Ovary (tissue), 9 donors: ENCODE data around the gene PAFAH2. TPM values are rescaled to one million over a fixed set of nuclear protein-coding genes. Genes with fewer than 3 reads are reported as not detected.

Source experiments
- DNase-seq, 5 donors: peaks; one replicate each; pipeline ENCODE4 v3.0.0-alpha.2; 2019 to 2020
- H3K27ac ChIP-seq, 2 donors: fragments of 200-600 bp; one replicate each; pipeline versions ENCODE4 v1.5.1 to v1.8.0; 2019 to 2022
- H3K27me3 ChIP-seq: fragments of 200-600 bp; one replicate; pipeline ENCODE4 v1.8.0; 2022
- H3K36me3 ChIP-seq: fragments of 200-600 bp; sonication (generic); one replicate; pipeline ENCODE4 v1.5.1; 2019
- H3K4me1 ChIP-seq: one replicate; pipeline ENCODE4 v1.8.1; 2013; ENCODE audit warnings: mild to moderate bottlenecking, moderate library complexity; ENCODE audit not compliant: insufficient read depth
- H3K4me3 ChIP-seq: fragments of 200-600 bp; sonication (generic); one replicate; pipeline ENCODE4 v1.5.1; 2017
- H3K9me3 ChIP-seq, 2 donors: fragments of 200-600 bp in 1 of 2; sonication (generic) in 1 of 2; one replicate each; pipeline versions ENCODE4 v1.5.1 to v1.8.1; 2013 to 2019; ENCODE audit warnings: mild to moderate bottlenecking in 1 of 2, moderate library complexity in 1 of 2
- CTCF ChIP-seq, 3 donors: fragments of 450-650 bp in 2 of 3; fragments of 200-600 bp in 1 of 3; IDR thresholded peaks; one replicate each; pipeline versions ENCODE4 v1.5.1 to v1.8.0; 2016 to 2022; ENCODE audit warnings: antibody characterized with exemption in 3 of 3, mild to moderate bottlenecking in 1 of 3
- EP300 ChIP-seq: sonication (generic); formaldehyde crosslinking; IDR thresholded peaks from one replicate; pipeline ENCODE4 v1.6.1; 2017; ENCODE audit warnings: antibody characterized with exemption
- POLR2A ChIP-seq: fragments of 450-650 bp; IDR thresholded peaks from one replicate; pipeline ENCODE4 v1.6.1; 2017; ENCODE audit warnings: antibody characterized with exemption, mild to moderate bottlenecking, moderate library complexity
- WGBS, 3 donors: extraction: QIAGEN DNeasy Blood & Tissue Kit in 1 of 3; methylation state at CpG; one replicate each; pipeline versions ENCODE4 v1.1.5 to v1.1.7; 2013 to 2017; 5-methylcytosine and 5-hydroxymethylcytosine counted together
- intact Hi-C, 4 donors: fragments of 100-400 bp; cut with DNase I; formaldehyde crosslinking; loops; one replicate each; pipeline versions ENCODE4 v1.11.0 to v1.15.1; 2022 to 2023
- polyA plus RNA-seq, 2 donors: library from polyadenylated mRNA; stranded (reverse); fragments of 200-250 nt in 1 of 2; fragments of 350-450 nt in 1 of 2; fragmentation: Illumina TruSeq in 1 of 2; extraction: RNeasy Lipid Tissue Mini Kit (QIAGEN cat#74804) in 1 of 2; gene quantifications; one replicate each; pipeline ENCODE4 v1.2.3, GENCODE V29; 2013 to 2014
- total RNA-seq, 7 donors: library from RNA; depleted of rRNA in 2 of 7; stranded (reverse); fragments of >200 nt in 2 of 7; fragmentation: NEBNext Ultra II Directional in 3 of 7; extraction: Animal tissue kit (Norgen Biotek cat#: 25700) in 3 of 7; gene quantifications; one replicate each; pipeline versions ENCODE4 v1.1.0 to v1.2.4, GENCODE V29; 2016 to 2023
- donor health status: DM: no; HTN: no; CAD: no; lungs with moderate emphysema.
- donor health status: DM: no; HTN: no; CAD: no.
- donor health status: Bipolar disorder and iron deficiency.
- donor health status: DM: yes; HTN: yes; CAD: no.
- donor health status: DM: no; HTN: no; CAD: no.
- donor health status: DM: yes; HTN: yes; CAD: no.

The PAFAH2 gene
- total and polyA plus RNA-seq, 9 donors, result 3.4 to 12.1 (median 6.1) TPM

- no peak overlapping the region for H3K4me3 ChIP-seq
- 62 to 69% (median 68%) methylated on average over 18 of the region's 18 CpGs for WGBS, 3 donors
- DNase-seq, result no peak
- H3K36me3 ChIP-seq, result no peaks in the 10 kb centered on the region
- H3K27me3 ChIP-seq, result no peaks in the 10 kb centered on the region
- TF ChIP-seq EP300, result no peak
- no peak for TF ChIP-seq POLR2A
- no peak for TF ChIP-seq CTCF (IDR thresholded peaks at IDR 0.05)
- intact Hi-C loops, result loop anchor here (5.0 to 10.0 kb wide), 6 partner anchors 92 to 384 kb away; partner anchors contain the start of genes MAN1C1 (in 1 of the 4), SELENON (in 1 of the 4) and STMN1 (in 1 of the 4)
- peaks cover 6% of the 10 kb centered on the region for H3K4me1 ChIP-seq
- H3K9me3 ChIP-seq, result no peaks in the 10 kb centered on the region
- H3K27ac ChIP-seq, result no peak overlapping the region
Observed at GRCh38 chr1:25999041-25999800, 1.4 kb upstream of the PAFAH2 start.

DNA sequence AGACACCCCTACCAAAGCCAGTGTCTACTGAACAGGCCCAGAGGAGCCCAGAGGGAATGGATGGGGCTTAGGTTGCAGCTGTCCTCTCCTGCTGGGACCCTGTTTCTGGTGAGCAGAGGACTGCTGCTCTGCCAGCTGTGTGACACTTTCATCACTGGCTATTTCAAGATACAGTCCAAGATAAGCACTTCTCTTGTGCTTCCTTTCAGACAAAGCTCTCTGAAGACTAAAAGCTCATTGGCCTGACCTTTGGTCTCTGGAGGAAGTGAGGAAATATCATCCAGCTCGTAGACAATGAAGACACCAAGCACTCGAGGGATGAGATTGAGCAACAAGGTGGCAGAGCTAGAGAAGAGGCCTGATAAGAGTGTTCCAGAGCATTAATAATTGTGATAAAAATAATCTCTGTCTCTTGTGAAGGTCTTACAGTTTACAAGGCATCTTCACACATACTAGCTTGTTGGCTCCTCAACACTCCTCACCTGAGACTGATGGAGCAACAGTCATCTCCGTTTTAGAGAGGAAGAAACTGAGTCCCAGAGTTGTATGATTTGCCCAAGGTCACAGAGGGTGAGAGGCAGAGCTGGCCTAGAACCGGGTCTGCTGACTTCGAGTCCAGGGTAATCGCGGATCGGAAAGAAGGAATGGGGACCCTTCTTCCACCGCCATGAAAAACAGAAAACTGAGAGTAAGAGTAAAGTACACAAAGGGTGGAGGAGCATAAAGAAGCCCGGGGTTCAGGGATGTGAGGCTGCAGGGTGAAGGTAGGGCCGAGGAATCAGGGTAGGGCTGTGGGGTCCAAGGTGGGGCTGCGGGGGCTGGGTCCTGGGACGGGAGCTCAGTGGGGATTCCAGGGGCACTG lies 666 bp downstream of the PAFAH2 start:
- H3K27ac ChIP-seq, result peak overlapping the region; percentile 21 to 45
- peak in 1 of 5 donors; percentile 34 for DNase-seq
- intact Hi-C loops, result loop anchor here (5.0 to 10.0 kb wide), 6 partner anchors 90 to 382 kb away; partner anchors contain the start of genes MAN1C1 (in 1 of the 4), SELENON (in 1 of the 4) and STMN1 (in 1 of the 4)
- H3K27me3 ChIP-seq, result no peaks in the 10 kb centered on the region
- H3K4me1 ChIP-seq, result peaks cover 6% of the 10 kb centered on the region
- H3K4me3 ChIP-seq, result peak overlapping the region; percentile 69
- no peaks in the 10 kb centered on the region for H3K36me3 ChIP-seq
- TF ChIP-seq POLR2A (no peak), EP300 (no peak), CTCF (IDR thresholded peaks at IDR 0.05) (no peak)
- H3K9me3 ChIP-seq, result no peaks in the 10 kb centered on the region
- WGBS, 3 donors, result 3 to 6% (median 4%) methylated on average over 13 of the region's 13 CpGs

- intact Hi-C loops, result loop anchor here (5.0 to 10.0 kb wide), 6 partner anchors 87 to 380 kb away; partner anchors contain the start of genes MAN1C1 (in 1 of the 4), SELENON (in 1 of the 4) and STMN1 (in 1 of the 4)
- peaks cover 6% of the 10 kb centered on the region for H3K4me1 ChIP-seq
Observed at GRCh38 chr1:25994402-25995150, 3.3 kb downstream of the PAFAH2 start.

More at GRCh38 chr1:25994402-25995150, 3.3 kb downstream of the PAFAH2 start:
- no peak overlapping the region for H3K27ac ChIP-seq
- WGBS, 3 donors, result 95 to 96% (median 96%) methylated on average over 3 of the region's 3 CpGs
- DNase-seq, result no peak
- TF ChIP-seq EP300 (no peak), CTCF (IDR thresholded peaks at IDR 0.05) (no peak), POLR2A (no peak)
- no peaks in the 10 kb centered on the region for H3K9me3 ChIP-seq
- no peaks in the 10 kb centered on the region for H3K36me3 ChIP-seq
- no peak overlapping the region for H3K4me3 ChIP-seq
- H3K27me3 ChIP-seq, result no peaks in the 10 kb centered on the region
